GM19372 (cell line): Measurements from ENCODE around the gene FSTL3.

ENCODE experiments used
- ATAC-seq: cut with Tn5 transposase; IDR thresholded peaks from one replicate; pipeline ENCODE4 v1.9.1; 2021; ENCODE audit warnings: mild to moderate bottlenecking, low read depth, moderate library complexity; ENCODE audit not compliant: unreplicated experiment

Gene FSTL3

DNA sequence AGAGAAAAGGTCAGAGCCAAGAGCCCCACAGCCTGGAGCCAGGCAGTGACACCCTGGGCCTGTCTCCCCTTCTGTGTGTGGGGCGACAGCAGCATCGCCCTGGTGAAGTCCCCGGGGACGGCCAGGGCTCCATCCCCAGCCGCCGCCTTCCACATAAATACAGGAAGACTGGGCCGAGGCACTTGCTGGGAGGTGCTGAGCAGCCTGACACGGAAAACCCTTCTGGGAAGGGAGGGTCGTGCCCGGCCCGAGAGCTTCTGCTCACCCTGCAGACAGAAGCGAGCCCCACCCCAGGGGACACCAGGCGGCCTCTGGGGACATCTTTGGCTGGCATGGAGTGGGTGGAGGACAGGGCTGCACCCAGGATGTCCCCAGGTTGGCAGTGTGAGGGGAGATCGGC lies 31.4 kb upstream of the FSTL3 start:
- ATAC-seq = no peak

DNA sequence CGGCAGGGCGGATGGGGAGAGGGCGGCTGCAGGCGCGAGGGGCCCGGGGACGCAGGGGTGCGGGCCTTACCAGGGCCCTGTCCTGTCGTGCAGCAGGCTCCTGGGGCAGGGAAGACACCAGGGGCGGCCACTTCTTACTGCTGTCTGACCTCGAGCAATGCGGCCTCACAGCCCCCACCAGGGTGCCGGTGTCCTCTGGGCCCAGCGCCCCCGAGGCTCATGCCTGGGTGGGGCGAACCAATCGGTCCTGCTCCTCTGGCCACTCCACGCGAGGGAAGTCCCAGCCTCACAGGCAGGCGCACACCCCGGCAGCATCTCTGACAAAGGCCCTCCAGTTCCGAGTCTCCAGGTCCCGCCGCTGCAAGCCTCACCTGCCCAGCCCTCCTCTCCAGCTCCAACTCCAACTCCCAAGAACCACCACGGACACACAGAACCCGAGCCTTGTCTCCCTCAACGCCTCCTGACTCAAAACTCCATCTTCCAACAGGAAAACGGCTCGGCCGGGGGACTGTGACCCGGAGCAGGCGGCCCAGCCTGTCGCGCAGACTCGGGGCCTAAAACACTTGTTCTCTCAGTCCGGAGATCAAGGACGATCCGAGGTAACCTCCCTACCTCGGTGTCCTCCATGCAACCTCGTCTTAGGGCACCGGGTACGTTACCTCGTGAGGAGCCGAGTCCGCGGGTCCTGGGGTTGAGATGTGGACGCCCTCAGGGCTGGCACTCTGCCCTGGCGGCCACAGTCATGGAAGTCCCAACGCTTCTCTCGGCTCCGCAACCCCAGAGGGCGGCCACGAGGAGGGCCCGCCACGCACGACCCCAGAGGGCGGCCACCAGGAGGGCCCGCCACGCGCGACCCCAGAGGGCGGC lies 30.0 kb upstream of the FSTL3 start:
- ATAC-seq = no peak

DNA sequence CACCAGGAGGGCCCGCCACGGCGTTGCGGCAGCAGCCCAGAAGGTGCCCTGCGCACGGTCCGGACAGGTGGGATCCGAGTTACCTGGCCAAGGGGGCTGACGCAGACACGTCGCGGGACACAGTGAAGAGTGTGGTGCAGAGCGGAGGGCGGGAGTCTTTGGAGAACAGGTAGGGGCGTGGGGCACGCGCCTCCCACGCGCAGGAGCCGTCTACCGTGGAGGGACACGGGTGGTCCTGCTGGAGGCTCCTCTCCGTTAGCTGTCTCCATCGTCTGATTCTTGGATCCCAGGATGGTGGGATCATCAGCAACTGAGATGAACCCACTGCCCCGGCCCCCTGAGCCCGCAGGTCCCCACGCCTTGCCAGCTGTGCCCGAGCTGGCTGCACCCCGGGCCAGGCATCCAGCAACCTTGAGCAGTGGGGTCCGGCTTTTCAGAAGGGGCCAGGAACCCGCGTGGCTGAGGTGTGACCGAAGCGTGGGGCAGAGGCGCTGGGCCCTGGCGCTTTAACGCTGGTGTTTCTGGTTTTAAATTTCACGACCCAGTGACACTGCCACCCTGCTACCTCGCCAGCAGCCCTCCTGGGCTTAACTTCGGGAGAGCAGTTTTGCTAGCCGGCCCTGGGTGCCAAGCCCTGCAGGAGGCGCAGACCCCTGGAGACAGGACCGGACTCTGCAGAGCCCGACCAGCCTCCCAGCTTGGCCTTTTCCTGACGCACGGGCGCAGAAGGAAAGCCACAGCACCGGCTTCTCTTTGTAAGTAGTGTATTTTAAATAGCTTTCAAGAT lies 29.2 kb upstream of the FSTL3 start:
- ATAC-seq = no peak

DNA sequence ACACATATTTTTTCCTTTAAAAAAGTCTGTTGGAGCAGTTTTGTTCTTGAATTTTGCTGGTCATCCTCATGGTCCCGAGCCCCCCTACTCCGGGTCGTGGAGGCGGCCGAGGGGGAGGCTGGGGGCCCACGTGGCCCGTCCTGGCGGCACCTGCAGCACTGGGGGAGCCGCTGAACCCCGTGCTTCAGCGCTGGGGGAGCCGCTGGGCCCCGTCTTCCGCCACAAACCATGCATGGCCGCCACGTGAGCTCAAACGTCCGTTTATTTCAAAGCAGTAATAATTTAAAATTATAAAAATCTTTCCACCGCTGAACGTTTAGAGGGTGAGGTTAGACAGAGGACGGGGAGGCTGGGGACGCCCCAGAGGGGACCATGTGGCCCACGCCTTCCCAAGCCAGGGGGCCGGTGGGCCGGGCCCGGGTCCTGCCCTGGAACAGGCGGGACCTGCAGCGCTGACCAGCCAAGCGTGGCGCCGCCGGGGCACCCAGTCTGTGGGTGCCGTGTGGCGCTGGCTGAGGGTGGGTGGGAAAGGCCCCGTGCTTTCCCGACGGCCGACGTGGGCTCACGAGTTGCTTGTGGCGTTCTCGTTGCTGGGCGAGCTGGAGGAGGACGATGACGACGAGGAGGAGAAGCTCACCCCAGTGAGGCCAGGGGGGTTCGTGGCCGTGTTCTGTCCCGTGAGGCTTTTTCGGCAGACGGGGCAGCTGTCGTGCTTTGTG lies 28.5 kb upstream of the FSTL3 start:
- no peak for ATAC-seq

DNA sequence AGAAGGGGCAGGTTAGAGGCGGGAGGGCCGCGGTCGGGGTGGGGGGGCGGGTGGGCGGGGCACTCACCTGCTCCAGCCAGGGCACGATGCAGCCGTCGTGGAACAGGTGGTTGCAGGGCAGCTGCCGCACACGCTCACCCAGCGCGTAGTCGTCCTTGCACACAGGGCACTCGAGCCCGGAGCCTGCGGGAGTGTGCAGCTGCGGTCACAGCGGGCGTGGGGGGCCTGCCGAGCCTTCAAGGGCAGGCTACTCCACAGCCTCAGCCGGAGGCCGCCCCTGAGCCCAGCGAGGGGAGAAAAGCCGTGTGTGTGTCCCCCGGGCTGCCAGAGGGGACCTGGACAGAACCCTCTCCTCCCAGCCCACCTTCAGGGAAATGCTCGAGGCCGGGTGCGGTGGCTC lies 27.9 kb upstream of the FSTL3 start:
- no peak for ATAC-seq

DNA sequence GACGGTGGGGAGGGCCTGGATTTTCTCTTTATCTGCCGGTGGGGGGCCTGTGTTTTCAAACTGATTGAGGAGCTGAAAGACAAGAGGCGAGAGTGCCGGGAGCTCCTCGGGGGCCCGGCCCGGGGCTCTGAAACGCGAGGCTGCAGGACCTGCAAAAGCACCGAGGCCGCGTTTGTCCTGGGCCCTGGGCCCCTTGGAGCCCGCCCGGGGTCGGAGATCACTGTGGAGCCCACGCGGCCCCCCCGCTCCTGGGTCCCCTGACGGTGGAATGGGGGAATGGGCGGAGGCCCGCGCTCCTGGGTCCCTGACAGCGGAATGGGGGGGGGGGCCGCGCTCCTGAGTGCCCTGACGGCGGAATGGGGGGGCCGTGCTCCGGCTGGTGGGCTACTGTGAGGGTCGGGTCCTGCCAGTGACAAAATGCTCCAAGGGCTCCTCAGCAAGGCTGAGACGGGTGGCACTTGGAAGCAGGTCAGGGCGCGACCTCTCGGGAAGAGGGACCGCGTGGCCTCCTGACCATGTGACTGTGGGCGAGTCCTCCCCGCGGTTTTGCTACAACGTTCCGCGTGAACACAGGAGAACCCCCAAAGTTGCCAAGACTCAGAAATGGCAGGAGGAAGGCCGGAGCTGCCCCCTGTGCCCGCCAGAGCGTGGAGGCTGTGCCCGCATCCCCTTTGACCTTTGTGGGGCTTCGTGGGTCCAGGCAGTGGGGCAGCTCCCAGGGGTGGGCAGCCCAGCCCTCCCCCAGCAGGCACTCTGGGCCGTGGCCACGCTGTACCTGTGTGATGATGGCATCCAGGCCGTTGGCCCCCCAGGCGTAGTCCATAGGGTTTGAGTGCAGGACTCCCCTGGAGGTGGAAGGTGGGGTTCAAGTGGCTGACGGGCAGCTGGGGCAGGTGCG lies 27.0 kb upstream of the FSTL3 start:
- ATAC-seq = no peak

DNA sequence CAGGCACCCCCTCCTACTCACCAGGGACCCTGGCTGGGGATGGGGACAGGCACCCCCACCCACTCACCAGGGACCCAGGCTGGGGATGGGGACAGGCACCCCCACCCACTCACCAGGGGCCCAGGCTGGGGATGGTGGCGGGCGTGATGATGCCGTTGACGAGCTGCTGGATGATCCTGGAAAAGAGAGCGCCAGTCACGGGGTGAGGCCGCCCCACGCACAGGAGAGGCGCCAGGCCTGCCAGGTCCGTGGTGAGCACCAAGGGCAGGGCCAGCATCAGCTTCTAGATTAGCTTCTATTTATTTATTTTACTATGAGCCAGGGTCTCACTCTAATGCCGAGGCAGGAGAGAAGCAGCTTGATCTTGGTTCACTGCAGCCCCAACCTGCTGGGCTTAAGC lies 26.1 kb upstream of the FSTL3 start:
- ATAC-seq = no peak

DNA sequence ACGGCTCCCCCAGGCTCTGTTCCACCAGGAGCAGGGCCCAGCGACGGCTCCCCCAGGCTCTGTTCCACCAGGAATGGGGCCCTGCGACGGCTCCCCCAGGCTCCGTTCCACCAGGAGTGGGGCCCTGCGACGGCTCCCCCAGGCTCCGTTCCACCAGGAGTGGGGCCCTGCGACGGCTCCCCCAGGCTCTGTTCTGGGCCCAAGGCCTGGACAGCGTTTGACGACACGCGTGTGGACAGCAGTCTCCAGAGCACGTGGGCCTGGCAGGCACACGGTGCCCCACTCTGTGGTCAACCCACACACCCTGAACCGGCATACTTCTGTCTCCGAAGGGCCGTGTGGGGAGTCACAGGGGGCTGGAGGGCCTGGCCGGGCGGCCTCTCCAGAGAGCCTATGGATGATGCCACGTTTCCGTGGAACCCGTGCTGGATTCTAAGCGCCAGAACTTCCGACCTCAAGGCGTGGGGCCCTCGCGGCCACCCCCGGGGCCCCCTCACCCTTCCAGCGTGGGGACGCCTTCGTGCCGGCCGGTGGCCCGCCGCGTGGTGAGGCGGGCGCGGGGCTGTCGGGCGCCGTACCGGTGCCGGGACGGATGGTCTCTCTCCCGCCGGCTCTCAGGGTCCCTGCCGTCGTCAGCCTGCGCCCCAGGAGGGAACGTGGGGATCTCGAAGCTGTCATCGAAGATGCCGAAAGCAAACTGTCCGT lies 24.9 kb upstream of the FSTL3 start:
- no peak for ATAC-seq

DNA sequence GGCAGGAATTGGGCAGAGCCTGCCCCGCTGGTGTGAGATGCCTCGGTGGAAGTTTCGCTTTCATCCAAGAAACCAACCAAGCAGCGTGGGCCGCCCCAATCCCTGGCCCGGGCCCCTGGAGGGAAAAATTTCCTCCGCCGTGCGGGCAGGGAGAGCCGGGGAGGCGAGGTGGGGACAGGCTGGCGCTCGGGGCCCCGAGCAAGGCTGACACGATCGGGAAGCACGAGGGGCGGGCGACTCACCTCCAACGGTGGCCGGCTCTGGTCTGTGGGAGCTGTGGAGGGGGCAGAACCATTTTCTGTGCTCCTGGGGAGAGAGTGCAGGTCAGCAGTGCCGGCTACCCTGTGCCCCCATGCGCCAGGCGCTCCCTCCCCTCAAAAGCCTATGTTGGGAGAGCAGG lies 24.2 kb upstream of the FSTL3 start:
- no peak for ATAC-seq

DNA sequence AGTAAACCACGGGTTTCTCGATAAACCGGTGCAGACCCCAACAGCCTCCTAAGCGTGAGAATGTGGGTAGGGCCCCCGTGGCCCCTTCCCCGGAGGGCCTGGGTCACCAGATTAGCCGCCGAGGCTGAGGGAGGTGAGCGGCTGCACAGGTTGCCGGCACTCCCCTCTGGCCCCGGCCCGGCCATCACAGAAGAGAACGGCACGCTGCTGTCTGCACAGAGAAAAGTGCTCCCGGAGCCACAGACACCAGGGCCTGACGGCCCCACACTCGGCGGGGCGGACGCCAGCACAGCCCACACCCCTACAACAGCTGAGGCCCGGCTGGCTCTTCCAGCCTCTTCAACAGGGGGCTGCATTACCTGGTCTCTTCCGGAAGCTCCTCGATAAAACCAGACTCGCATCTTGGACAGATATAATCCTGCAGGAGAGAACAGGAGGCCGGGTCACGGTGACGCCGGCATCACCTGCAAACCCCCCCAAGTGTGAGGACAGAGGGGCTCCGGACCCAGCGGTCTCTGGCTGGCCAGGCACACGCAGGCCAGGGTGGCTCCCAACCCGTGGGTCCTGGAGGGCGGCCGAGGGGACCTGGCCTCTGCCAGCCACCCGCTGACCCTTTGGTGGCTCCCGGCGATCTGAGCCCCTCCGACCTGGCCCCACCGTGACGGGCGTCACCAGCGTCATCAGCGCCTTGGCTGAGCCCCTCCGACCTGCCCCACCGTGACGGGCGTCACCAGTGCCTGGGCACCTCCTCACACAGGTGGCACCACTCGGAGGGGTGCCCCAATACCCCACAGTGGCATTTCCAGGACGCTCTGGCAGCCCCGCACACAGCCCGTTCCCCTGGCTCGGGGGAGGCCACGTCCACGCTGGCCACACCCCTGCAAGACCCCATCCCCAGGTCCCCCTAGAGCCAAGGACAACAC lies 23.5 kb upstream of the FSTL3 start:
- ATAC-seq = no peak

DNA sequence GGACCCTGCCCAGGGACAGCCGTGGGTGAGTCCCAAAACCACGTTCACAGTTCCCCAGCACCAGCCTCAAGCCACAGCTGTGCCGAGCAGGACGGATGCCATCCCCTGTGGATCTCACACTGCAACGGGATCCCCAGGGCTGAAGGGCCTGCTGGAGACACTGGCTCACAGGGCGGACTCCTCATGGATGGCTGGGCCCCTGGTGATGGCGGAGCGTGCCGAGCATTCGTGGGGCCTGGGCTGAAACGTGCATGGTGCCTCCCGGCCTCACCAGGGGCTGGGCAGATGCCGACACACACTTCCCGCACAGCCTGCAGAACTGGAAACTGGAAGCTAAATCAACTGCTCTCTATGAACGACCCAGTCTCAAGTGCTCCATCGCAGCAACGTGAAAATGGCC lies 22.8 kb upstream of the FSTL3 start:
- no peak for ATAC-seq

DNA sequence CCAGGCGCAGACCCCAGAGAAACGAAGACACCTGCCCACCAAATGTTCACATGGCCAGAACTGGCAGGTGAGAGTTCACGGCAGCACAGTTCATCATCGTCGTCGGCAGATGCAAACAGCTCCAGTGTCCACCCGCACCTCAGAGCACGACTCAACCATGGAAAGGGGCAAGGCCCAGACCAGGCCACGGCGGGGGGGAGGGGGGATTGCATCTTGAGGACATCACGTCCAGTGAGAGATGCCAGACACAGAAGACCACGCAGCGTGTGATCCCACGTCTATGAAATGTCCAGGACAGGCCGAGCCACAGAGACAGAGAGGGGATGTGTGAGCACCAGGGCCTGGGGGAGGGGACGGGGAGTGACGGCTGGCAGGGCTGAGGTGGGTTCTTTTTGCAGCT lies 20.5 kb upstream of the FSTL3 start:
- ATAC-seq = no peak

DNA sequence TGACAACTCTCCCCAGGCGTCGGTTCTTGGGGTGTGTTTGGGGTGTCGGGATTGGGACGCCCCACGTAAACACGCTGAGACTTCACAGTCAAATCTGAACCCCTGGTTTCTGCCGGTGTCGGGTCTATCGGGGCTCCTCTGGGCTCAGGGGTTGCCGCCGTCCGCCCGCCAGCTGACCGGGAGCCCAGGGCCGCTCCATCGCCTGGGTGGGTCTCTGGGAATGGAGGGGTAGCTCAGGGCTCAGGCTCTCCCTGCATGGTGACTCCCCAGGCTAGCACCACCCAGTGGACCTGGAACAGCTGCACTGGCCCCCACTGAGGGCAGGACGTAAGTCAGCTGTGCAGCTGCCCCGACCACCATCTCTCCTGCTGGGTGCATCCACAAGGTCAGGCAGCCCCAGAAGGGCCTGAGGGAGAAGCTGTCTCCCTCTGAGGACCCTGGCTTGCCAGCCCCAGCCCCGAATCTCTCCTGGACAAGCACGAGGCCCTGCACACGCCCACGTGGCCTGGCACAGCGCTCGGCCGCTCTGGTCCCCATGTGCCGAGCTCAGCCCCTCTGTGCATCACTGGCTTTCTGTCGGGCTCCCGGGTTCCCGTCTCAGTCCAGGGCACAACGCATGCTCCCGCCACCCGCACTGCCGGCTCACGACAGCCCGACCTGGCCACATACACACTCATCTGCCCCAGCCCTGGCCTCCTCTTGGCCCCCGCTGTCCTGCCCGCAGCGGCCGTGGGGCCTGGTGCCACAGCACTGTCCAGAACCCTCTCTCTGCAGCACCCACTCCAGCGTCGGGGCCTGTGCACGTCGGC lies 19.2 kb upstream of the FSTL3 start:
- ATAC-seq = no peak

DNA sequence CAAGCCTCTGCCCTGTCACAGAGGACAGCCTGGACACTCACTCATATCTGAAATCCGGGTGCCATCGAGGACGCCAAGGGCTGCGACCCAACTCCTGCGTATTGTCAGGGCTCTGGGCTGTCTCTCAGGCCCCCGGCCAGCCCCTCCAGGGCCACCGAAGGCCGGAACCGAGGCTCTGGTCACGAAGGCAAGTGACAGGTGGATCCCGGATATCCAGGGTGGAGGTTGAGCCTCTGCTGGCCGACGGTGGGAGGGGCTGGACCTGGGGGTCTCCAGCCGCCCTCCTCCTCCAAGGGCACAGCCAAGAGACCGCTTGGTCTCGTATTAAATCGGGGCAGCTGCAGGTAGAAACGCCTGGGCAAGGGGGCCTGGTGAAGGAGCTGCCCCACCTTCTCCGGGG lies 18.6 kb upstream of the FSTL3 start:
- ATAC-seq = no peak

DNA sequence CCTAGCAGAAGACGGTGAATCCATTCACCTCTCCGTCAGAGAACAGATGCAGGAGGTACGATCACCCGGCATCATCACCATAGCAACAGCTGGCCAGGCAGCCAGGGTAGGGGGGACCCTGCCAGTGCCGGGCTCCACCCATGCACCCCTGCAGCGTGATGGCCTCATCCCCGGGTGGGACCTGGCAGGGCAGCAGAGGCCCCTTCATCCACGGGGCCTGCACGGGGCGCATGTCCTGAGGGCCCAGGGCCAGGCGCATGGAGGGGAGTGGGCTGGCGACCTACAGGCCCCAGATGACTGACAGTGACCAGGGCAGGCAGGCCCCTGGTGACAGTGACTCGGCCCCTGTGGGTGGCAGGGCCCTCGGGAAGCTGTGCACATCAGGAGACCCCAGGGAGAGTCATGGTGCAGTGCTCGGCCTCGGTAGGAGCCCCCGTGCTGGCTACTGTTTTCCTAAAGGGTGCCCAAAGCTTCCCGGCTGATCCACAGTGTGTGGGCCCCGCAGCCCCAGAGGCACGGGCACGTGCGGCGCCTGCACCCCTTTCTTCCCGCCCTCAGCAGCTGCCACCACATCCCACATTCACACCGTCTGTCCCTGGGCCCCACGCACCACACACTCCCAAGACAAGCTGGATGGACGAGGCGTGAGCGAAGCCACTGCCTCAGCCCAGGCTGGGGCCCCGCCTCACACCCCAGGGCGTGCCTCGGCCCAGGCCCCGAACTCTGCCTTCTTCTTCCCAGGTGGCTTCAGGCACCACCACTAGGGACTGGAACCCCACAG lies 17.9 kb upstream of the FSTL3 start:
- no peak for ATAC-seq

DNA sequence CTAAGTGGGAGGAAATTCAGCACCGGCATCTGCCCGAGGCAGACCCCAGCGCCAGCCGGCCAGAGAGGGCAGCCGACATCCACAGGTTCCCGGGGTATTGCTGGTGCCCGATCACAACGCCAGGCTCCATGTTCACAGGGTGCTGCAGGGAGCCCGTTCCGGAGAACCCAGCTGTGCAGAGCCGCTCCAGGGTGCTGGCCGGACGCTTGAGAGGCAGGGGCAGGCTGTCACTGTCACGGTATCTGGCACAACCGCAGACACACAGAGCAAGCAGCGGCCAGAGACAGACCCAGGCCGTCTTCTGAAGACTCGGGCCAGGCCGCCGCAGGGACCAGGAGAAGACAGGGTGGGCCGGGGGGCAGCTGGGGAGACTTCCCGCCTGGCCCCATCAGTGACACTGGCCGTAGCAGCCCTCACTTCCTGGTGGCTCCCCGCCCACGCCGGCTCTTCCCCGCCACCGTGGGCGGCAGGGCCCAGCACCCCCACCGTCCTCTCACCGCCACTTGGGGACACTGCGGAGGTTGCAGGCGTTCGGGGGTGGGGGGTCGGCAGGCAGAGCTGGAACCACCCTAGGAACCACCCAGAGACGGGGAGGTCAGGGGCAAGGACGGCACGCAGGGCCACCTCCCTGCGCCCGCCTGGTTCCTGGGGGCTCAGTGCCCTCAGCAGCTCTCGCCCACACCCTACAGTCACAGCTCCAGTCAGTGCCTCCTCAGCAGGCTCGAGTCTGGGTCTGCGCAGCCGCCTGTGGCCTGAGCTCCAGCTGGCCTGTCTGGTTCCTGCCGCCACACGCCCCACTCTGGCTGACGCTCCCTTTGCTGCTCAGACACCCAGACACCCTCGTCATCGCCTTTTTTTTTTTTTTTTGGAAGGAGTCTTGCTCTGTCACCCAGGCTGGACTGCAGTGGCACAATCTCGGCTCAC lies 17.0 kb upstream of the FSTL3 start:
- ATAC-seq = no peak
